RWPE1 (cell line): Measurements from ENCODE around the gene WDFY2.

Experiments used
- CTCF ChIA-PET: fragments of 350-600 bp; sonication (Branson Sonifier 250); formaldehyde crosslinking; extraction: SDS; loops from one replicate; lab custom pipeline; 2021; lab: Yijun Ruan, JAX
- POLR2A ChIA-PET: fragments of 400-600 bp; formaldehyde crosslinking; extraction: SDS; loops from one replicate; lab custom pipeline; 2020; ENCODE audit warnings: antibody characterized with exemption; ENCODE audit not compliant: low non-redundant PET; lab: Yijun Ruan, JAX
- DNase-seq: peaks from one replicate; pipeline ENCODE4 v3.0.0; 2012; ENCODE audit warnings: low spot score
- H3K27ac ChIP-seq: fragments of 450-650 bp; 2 replicates; pipeline ENCODE4 v1.5.1; 2017
- TF ChIP-seq, protein P1 (sequence below): fragments of 450-650 bp; conservative IDR thresholded peaks from 2 replicates; pipeline ENCODE4 v1.5.1; 2017; ENCODE audit warnings: low read depth, mild to moderate bottlenecking

WDFY2 gene

DNA sequence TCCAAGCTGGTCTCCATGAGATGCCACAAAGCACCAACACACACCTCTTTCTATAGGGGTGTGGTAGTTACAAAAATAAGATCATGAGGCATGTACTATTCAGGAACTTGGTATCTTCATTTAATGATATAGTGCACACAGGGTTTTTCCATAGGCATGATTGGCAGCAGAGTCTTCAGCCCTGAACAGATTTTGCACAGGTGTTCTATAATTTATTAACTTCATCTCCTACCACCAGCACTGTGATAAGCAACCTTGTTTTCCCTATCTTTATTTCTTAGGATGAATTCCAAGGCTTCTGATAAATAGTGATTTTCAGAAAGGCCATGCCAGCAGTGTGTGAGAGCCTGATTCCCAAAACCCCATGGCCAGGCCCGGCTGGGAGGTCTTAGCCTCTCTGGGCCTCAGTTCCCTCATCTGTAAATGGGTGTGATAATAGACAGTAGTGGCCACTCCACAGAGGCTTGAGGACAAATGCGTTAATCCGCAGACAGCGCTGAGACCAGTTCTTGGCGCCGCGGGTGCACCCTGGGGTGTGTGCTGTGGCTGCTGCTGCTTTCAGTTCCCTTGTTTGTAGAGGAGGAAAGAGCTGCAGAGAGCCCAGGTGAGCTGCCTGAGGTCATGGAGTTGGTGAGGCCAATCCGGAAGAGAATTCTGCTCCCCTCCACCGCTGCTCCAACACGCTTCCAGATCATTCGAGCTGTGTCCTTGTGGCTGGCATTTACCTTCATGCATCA is 186.6 kb downstream of the WDFY2 start:
- TF ChIP-seq, protein P1, sequence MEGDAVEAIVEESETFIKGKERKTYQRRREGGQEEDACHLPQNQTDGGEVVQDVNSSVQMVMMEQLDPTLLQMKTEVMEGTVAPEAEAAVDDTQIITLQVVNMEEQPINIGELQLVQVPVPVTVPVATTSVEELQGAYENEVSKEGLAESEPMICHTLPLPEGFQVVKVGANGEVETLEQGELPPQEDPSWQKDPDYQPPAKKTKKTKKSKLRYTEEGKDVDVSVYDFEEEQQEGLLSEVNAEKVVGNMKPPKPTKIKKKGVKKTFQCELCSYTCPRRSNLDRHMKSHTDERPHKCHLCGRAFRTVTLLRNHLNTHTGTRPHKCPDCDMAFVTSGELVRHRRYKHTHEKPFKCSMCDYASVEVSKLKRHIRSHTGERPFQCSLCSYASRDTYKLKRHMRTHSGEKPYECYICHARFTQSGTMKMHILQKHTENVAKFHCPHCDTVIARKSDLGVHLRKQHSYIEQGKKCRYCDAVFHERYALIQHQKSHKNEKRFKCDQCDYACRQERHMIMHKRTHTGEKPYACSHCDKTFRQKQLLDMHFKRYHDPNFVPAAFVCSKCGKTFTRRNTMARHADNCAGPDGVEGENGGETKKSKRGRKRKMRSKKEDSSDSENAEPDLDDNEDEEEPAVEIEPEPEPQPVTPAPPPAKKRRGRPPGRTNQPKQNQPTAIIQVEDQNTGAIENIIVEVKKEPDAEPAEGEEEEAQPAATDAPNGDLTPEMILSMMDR, result no peak
- H3K27ac ChIP-seq, result no peak overlapping the region
- ChIA-PET CTCF (interaction anchor here (0.7 kb wide), 1 partner anchor 96 kb away, joined by 3 read pairs; no protein-coding TSS in a partner anchor), POLR2A (no interaction called here)
- DNase-seq, result no peak

DNA sequence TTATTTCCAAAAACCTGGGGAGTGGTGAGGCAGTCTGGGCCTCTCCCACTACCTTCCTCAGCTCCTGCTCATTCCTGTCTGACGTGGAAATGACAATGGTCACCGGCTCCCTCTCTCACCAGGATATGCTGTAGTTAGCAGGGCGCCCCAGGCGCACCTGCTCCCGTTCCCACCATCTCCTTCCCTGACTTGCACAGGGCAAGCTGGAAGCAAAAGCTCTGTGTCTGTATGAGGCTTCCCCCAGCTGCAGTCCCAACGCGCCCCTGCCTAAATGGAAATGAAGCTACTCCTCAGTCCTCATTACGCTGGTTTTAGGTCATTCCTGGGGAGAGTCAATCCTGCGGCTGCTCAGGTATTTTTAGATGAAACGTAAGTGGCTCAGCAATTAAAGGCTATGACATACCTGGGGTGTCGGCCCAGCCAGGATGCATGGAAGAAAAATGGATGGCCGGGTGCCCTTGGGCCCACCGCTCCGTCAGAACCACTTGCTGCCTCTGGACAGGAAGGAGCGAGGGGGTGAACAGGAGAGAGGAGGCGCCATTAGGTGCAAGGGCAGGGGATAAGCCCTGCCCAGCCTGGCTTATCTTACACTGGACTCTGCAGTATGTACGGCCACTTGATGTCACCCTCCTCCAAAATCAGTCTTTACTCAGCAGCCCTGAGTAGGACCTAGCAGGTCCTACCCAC is 187.3 kb downstream of the WDFY2 start:
- TF ChIP-seq, protein P1, result no peak
- POLR2A ChIA-PET, result no interaction called here
- CTCF ChIA-PET, result interaction anchor here (0.7 kb wide), 1 partner anchor 27 kb away, joined by 3 read pairs; no protein-coding TSS in a partner anchor
- no peak for DNase-seq
- no peak overlapping the region for H3K27ac ChIP-seq

DNA sequence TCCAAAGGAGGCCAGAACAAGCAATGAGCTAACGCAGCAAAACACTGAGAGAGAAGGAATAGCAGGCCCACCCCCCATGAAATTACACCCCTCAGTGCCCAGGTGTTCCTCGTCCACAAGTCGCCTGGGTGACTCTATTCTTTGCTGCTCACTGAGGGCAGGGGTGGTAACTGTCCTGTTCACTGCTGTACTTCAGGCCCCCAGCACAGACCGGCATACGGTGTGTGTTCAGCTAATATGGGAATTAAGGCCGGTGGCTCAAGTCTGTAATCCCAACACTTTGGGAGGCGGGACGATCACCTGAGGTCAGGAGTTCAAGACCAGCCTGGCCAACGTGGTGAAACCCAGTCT is 187.8 kb downstream of the WDFY2 start:
- POLR2A ChIA-PET, result no interaction called here
- TF ChIP-seq, protein P1, result no peak

DNA sequence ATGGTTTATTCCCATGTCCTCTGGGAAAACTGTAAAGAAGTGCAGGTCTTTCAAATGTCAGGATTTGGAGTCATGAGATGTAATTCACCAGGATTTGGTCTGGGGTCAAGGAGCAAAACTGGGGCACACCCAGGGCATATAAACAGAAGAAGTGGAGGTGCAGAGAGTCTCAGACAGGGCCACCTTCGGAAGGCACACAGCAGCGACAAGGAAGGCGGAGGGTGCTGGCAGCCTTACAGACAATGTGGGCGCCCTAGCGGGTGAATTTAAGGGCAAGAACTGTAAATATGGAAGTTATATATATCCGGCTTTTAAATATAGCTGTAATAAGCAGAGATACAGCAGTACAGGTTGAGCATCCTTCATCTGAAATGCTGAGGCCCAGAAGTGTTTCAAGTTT is 188.5 kb downstream of the WDFY2 start:
- POLR2A ChIA-PET, result no interaction called here
- CTCF ChIA-PET, result no interaction called here
- TF ChIP-seq, protein P1, result no peak
- no peak overlapping the region for H3K27ac ChIP-seq
- no peak for DNase-seq

More for the DNA sequence above, 187.8 kb downstream of the WDFY2 start:
- DNase-seq, result no peak
- CTCF ChIA-PET, result no interaction called here
- H3K27ac ChIP-seq, result no peak overlapping the region

DNA sequence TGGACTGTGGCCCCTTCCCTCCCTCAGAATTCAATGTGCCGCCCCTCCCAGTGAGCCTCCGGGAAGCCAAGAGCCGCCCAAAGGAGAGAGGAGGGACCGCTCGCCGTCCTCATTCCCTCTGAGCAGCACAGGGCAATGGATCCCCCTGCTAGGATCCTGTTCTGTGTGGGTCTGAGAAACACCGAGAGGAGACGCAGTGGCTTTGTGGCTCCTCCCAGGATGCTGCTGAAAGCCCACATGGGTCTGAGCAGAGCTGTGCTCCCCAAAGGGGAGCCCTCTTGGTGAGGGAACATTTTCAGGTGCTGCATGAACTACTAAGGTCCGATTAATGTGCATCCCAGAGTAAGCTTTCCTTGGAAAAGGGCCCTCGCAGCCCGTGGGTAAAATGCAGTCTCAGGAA is 189.3 kb downstream of the WDFY2 start:
- ChIA-PET POLR2A (no interaction called here), CTCF (no interaction called here)
- no peak for DNase-seq
- TF ChIP-seq, protein P1, result no peak
- no peak overlapping the region for H3K27ac ChIP-seq

DNA sequence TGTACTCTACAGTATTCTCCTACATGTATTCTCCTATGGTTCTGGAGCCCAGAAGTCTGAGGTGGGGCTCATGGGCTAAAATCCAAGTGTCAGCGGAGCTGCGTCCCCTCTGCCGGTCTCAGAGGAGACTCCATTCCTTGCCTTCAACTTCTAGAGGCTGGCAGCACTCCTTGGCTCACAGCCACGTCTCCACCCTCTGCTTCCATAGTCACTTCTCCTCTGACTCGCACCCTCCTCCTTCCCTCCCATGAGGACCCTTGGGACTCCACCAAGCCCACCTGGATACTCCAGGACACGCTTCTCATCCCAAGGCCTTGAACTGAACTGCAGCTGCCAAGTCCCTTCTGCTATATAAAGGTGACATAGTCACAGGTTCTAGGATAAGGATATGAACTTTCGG is 191.9 kb downstream of the WDFY2 start:
- DNase-seq, result no peak
- POLR2A ChIA-PET, result no interaction called here

More for the DNA sequence above, 191.9 kb downstream of the WDFY2 start:
- CTCF ChIA-PET, result no interaction called here
- TF ChIP-seq, protein P1, result no peak
- no peak overlapping the region for H3K27ac ChIP-seq
